DMS 273 (cell line): Measurements from ENCODE around the gene IL1RL2.

Experiments
- DNase-seq: peaks from one replicate; lab custom pipeline; 2025; ENCODE audit not compliant: unreplicated experiment; lab: John Stamatoyannopoulos, UW

Gene IL1RL2

DNA sequence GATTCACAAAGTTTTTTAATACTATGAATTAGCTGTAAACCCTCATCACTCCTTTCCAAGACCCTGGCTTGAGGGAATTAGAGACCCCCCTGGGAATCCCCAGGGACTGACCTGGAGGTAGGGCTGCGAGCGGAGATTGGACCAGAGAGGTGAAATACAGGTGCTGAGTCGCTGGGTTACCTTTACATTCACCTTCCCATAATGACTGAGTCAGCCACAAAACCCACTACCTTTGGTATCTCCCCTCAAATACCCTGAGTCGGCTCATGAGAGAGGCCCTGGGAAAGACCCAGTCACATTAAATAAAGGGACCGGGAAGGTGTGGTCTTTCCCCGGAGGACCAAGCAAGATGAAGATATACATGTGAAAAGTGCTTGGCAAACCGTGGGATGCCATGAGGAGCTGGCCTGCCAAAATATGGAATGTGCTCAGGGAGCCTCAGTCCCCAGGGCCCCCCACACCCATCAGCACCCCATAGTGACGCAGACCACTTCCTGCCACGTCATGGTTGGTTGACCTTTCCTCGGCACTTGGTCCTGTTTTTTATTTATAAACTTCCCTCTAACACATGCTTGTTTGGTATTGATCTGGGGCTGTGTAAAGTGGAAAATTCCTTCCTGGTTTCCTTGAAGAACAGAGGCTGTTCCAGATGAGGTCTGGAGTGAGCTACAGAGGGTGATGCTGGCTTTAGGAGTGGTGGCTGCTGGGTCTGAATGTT lies 51.4 kb downstream of the IL1RL2 start:
- no peak for DNase-seq

DNA sequence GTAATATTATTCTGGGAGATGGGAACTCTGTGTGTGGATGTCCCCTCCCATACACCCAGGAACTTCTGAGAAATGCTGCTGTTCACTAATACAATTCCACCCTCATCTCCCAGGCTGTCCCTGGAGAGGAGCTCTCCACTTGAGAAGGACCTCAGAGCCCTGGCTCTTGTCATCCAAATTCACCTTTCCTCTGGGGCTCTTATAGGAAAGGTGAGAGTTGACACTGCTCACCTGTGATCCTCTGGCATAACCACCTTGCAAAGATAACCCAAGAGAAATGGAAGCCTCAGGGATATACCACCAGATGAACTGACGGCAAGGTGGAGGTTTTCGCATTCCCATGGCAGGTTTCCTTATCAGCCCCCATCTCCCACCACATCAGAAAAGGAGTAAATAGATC lies 52.0 kb downstream of the IL1RL2 start:
- no peak for DNase-seq

DNA sequence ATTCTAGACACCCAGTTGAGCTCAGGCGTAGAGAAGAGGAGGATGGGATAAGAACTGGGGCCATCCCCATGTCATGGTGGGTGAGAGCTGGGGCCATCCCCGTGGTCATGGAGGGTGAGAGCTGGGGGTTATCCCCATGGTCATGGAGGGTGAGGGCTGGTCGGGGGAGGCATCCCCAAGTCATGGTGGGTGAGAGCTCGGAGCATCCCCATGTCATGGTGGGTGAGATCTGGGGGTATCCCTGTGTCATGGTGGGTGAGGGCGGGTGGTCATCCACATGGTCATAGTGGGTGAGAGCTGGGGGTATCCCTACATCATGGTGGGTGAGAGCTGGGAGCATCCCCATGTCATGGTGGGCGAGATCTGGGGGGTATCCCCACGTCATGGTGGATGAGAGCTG lies 52.5 kb downstream of the IL1RL2 start:
- DNase-seq: no peak

DNA sequence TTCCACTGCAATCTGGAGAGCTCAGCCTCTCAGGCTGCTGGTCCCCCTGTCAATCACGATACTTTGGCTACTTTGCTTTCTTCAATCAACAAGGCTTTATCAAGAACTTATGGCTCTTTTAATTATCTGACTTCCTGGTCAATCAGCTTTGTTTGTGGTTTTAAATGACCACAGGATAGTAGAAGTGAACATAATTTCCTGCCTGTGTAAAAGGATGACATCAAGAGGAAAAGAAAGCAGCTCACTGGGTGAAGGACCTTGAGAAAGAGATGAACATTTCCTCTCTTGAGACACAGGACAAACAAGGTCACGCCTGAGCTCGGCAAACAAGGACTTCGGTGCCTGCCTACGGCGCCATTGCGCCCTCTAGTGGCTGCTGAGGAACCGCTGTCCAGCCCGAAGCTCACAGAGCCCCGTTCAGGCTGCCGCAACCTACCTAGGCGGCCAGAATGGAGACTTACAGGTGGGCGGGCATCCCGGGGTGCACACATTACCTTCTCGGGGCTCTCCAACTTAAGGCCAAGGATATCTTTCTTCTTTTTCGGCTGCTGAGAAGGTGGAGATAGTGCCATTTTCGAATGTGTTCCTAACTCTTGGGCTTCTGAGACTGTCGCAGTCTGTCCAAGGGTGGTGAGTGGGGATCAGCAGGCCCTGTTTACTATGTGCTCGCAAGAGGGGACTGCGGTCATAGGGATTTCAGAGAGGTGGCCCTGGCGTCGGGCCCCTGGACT lies 54.0 kb downstream of the IL1RL2 start:
- peak; percentile 87 for DNase-seq

DNA sequence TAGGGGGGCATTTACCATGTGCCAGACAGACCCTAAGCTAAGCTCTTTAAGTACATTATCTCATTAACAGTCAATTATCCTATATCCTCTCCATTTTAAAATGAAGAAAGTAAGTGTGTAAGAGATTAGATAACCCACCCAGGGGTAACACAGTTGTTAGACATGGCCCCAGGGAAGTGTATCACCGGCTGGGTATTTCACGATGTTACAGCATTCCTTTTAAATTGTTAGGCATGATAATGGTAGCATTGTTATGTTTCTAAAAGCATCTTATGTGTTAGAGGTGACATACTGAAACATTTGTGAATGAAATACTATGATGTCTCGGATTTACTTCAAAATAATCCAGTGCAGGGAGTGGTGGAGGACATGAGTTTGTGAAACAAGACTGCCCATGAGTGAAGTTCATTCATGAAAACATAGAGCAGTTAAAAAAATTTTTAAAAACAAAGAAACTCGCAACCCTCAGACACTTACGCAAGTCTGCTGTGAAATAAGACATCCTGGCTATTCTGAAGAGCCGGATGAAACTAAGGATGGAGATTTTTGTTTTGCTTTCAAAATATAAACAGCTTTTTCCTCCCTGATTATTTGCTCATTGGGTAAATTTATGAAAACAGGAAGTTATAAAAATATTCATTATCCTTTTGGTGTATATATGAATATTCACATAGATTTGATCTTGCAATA lies 54.9 kb downstream of the IL1RL2 start:
- DNase-seq: no peak

DNA sequence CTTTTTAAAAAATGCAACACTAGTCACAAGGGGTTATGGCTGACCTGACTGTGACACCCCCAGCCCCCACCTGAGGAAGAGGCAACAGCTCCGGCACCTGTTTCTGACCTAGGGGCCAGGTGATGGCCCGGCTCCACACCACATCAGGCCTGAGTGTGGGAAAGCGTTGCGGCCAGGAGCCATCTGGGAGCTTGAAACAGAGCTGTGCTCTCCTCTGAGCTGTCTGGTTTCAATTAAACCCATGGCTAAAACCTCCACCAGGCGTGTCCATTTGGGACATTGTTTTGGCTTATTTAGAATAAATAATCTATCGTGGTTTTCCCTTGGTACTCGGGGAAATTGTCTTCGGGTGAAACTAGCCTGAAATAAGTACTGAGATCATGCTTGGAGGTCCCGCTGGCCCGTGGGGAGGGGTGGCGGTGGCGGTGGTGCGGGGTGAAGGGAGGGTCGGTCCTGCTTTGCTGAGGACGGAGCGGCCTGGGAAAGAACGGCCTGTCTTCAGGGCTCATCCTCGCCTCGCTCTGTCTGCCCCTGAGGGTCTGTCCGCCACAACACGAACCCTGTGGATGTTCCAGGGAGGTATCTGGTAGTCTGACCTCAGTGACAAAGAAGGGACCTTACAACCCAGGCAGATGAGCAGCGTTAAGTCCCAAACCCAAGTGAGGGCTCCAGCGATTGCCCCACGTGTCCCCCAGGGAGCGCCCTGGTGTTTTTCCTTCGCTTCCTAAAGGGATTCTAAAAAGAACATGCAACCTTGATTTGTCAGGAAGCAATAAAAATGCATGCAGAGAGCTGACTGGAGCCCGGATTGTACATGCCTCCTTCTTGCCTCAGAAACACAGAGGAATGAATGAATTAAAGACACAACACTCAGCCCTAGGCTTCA lies 58.7 kb downstream of the IL1RL2 start:
- no peak for DNase-seq

DNA sequence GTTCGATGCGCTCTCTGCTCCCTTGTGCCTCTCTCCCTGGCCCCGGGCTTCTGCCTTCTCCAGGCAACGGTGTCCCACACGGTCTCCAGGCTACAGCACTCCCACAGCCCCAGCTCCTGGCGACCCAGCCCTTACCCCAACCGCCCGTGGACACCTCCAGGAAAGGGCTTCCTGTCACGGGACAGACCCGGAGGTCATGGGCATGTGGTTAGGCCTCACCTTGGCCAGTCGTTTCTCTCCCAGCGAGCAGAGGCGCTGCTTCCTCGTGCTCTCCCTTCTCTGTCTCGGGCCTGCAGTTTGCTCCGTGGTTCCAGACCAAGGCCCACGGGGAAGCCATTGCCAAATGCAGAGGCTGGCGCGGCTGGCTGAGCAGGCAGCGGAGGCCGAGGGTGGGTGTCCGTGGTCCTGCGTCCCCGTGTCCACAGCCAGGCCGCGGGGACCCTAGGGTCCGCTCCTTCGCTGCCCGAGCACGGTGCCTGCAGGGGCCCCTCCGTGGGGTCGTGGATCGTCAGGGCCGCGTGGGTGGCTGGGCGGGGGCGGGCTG lies 63.5 kb downstream of the IL1RL2 start:
- DNase-seq: no peak

DNA sequence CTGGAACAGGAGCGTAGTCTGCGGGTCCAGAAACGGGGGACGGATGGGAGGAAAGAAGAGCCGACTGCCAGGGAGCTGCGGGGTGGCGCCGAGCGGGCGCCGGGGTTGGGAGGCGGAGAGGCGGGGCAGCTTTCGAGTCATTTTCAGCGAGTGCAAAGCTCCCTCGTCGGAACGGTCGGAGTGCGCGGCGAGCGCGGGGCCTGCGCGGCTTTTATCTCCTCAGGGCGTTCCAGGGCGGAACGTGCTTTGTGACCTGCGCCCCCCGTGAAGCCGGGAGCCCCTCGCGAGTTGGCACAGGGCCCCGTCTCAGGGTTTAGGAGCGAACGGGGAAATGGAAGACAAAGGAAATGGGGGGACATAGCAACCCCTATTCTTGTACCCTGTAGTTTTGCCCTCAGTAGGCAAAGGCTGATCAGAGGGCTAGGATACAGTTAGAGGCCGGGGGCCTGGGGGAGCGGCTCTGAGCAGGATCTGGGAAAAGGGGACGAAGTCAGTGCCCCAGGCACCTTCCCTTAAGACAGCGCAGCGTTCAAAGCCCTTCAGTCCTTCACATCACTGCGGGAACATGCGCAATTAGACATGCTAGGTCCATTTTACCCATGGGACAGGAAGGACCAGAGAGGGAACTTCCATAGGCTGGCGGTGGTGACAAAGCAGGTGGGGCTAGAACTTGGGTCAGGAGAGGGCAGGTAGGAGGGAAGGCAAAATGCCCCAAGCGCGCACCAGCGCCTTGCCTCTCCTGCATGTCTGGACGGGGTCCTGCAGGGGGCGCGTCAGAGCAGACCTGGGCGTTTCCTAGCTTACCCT lies 64.4 kb downstream of the IL1RL2 start:
- DNase-seq: no peak

DNA sequence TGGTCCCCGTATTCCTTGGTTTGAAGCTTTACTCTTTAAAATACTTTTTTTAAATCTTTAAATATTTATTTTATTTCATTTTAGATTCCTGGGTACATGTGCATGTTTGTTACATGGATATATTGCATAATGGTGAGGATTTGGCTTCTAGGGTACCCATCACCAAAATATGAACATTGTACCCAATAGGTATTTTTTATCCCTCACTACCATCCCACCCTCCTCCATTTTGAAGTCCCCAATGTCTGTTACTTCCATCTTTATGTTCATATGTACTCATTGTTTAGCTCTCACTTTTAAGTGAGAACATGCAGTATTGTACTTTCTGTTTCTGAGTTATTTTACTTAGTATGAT lies 65.0 kb downstream of the IL1RL2 start:
- no peak for DNase-seq

DNA sequence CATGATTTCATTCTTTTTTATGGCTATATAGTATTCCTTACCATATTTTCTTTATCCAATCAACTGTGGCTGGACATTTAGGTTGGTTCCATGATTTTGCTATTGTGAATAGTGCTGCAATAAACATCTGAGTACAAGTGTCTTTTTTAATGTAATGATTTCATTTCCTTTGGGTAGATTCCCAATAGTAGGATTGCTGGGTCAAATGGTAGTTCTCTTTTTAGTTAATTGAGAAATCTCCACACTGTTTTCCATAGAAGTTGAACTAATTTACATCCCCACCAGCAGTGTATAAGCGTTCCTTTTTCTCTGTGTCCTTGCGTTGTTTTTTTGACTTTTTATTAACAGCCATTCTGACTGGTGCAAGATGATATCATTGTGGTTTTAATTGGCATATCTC lies 65.4 kb downstream of the IL1RL2 start:
- DNase-seq: no peak

DNA sequence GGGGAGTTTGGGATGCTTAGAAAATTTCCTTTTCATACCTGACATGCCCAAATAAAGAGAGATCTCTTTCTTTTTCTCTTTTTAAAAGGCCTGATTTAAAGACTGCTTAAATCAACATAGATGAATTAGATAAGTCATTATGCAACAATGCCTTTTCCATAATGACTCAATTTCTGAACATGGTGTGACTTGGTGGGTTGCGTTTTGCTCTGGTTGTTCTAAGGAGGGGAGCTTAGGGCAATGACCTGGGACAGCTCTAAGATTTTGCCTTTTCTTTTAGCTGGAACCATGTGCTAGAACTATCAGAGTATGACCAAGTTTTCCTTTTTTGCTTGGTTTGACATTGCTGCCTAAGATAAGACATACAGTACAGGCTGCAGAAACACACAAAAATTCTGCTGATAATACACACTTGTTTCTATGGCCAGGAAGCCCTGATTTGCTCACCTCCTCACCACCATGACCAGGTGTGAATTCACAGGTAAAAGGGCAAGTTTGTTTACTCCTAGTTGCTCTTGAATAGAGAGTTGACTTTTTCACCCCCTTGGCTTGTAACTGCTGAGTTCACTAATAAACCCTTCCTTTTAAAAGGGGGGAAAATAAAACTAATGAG lies 66.4 kb downstream of the IL1RL2 start:
- DNase-seq: no peak

DNA sequence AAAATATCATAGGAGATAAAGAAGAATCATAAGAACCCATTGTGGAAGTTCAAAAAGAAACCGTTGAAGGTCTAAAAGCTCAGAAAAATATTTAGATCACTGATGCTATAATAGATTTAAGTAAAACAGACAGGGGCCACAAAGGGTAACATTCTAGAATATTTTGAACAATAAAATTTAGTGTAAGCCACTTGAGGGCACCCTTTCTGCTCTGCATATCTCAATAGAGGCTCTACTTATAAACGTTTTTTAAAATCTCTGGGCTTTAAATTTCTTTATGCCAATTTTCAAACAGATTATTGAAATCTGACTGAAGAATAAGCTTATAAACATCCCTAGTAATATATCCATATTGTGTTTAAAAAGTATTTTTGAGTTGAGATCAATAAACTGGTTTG lies 66.9 kb downstream of the IL1RL2 start:
- DNase-seq: no peak

DNA sequence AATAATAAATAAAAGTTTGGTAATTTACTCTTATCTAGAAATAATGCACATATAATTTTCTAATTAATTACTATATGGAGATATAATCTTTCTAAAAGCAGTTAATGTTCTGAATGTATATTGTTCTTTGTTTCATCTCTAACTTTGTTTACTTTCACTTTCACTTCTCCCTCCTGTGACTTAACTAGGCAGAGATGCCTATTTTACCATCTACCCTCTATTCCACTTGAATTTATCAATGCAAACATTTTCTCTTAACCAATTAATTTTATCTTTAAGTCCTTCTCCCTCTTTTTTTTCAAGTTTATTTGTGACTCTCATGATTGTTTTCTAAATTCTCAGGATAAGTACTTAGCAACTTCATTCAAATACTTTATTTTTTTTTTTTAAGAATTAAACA lies 69.5 kb downstream of the IL1RL2 start:
- DNase-seq: no peak

DNA sequence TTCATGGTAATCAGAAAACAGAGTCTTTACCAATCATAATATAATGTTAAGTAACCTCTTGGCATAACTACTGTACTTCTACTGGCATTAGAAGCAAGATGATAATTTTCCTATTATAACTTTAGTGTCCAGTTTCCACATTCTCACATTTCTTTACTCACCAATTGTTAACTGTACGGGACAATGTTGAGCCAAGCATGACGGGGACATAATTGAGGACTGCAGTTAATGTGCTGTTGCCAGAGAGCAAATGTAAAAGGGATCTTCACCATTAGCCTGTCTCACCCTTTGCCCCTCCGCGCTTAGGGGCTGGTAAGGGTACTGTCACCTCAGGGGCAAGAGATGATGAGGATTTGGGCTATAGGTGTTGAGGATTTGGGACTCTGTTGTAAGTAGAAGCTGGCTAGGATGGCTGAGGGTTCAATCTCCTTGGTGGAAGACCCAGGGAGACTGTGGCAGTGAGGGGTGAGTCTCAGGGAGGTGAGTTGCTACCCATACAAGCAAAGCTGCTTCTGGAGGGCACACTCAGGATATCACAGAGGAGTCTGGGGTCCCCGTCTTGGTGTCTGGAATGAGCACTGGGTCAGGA lies 70.1 kb downstream of the IL1RL2 start:
- no peak for DNase-seq

DNA sequence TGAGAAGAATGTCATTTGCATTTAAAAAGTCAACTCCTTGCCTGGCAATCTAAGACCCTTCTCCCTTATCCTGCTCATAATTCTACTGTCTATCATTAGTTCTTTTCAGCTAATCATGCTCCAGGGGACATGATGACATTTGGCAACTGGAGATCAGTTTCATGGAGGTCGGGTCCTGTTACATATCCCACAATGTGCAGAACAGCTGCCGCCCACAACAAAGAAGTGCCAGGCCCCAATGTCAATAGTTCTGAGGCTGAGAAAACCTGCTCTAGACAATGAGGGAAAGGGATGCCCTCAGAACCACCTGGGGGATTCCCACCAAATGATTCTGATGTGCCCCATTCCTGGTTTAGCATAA lies 71.2 kb downstream of the IL1RL2 start:
- DNase-seq: peak; percentile 7

DNA sequence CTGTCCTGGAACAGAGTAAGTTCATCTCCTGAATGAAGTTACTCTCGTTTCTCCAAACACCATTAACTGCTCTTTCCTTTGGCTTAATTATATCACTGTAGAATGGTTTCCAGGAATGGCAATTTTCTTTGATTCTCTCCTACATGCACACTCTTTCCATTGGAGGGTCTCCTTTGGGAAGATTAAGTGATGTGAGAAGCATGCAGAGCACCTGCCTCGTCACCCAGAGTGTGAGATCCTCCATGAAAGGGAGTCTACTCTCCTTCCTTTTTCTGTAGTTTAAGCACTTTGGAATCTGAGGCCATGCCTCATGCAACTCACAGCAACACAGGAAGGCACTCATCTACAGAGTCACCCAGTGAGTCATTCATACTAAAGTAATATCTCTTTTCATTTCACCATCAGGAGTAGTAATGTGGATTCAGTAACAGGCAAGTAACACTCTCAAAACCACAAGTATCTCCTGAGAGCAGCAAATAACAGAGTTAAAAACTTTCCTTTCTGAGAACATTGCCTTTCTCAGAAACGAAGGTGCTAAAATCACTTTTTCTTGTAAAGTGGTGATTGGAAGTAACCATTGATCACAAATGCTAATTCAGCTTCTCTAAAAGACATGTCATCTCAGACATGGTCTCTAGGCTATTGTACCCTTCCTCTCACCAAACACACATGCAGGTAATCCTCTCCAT lies 71.7 kb downstream of the IL1RL2 start:
- no peak for DNase-seq

DNA sequence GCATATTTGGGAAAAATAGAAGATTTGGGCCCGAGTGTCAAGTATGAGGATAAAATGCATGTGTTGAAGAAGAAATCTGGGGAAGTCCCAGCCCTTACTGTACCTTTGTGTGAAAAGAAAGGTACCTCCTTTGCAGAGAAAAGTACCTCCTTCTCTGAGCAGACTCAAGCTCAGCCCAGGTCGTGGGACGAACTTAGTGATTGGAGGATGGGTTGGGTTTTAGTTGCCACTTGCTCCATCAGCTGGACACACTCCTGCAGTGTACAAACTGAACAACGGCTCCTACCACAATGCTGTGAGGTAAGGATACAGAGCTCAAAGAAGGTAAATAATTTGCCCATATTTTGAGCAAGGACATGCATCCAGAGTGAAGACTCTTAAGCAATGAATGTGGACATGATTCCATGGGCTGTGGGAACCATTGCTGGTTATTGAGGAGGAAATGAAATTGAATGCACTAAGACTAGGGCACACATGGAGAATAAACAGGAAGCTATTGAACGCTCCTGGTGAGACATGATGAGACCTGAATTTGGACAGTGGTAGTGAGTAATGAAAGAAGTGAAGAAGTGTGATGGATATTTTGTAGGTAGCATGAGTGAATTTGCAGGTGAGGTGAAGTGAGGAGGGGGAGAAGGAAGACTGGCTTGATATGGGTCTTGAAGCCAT lies 74.8 kb downstream of the IL1RL2 start:
- DNase-seq: no peak
